ENCODE data around the gene MBTPS1. TPM values are rescaled to one million over a fixed set of nuclear protein-coding genes. Genes with fewer than 3 reads are reported as not detected.
"Not testable (repeated sequence)": the region's sequence is repeated elsewhere in the genome, so short reads cannot be mapped to it uniquely, and the experiment has no call there.

The MBTPS1 gene
- total RNA-seq, 1 experiment from 2014 or later = 66.2 TPM

- no peak for DNase-seq
- Histone ChIP-seq H3K4me3 (no peak overlapping the region), H3K27me3 (no peaks in the 10 kb centered on the region), H3K9me3 (no peaks in the 10 kb centered on the region), H3K36me3 (no peaks in the 10 kb centered on the region)
These were observed 23.0 kb upstream of the MBTPS1 start for GRCh38 chr16:84139628-84140258.

GRCh38 chr16:84138824-84139627, 22.3 kb upstream of the MBTPS1 start:
- H3K4me3 ChIP-seq = no peak overlapping the region
- H3K27me3 ChIP-seq = no peaks in the 10 kb centered on the region
- no peak for DNase-seq
- no peaks in the 10 kb centered on the region for H3K36me3 ChIP-seq
- no peaks in the 10 kb centered on the region for H3K9me3 ChIP-seq

DNA sequence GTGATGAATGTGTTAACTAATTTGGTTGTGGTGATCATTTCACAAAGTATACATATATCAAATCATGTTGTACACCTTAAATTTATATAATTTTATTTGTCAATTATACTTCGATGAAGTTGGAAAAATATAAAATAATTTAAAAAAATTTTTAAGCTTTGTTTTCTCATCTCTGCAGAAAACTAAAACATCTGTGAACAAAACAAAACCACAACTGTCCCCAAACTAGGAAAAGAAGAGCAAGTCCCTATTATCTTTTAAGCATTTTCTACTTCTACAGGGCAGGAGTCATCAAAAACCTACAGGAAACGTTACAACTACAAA, 21.7 kb upstream of the MBTPS1 start:
- Histone ChIP-seq H3K36me3 (no peaks in the 10 kb centered on the region), H3K9me3 (no peaks in the 10 kb centered on the region), H3K27me3 (no peaks in the 10 kb centered on the region), H3K4me3 (no peak overlapping the region)
- DNase-seq = no peak

- H3K9me3 ChIP-seq = no peaks in the 10 kb centered on the region
- no peak overlapping the region for H3K4me3 ChIP-seq
These were observed 21.1 kb upstream of the MBTPS1 start for GRCh38 chr16:84137769-84138357.

DNA sequence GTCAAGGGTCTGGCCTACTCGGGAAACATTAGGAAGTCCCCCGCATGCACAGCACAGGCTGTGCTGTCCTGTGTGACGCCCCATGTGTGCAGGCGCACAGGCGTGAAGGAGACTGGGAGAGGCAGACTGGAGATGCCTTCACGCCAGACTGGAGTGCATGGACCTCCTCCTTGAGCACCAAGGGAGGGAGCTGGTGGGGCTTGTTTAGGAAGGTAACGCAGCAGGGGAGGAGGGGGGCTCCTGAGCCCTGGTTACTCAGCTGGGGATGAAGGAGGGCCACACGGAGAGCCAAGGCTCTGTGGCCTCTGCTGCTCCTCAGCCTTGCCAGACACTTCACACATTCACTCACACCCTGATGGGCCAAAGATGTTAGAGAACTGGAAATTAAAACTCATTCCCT, 20.5 kb upstream of the MBTPS1 start:
- no peak overlapping the region for H3K4me3 ChIP-seq
- no peaks in the 10 kb centered on the region for H3K27me3 ChIP-seq
- no peaks in the 10 kb centered on the region for H3K9me3 ChIP-seq
- DNase-seq = no peak
- no peaks in the 10 kb centered on the region for H3K36me3 ChIP-seq

More at GRCh38 chr16:84137769-84138357, 21.1 kb upstream of the MBTPS1 start:
- Histone ChIP-seq H3K27me3 (no peaks in the 10 kb centered on the region), H3K36me3 (no peaks in the 10 kb centered on the region)
- no peak for DNase-seq

- no peaks in the 10 kb centered on the region for H3K36me3 ChIP-seq
- H3K9me3 ChIP-seq = no peaks in the 10 kb centered on the region
- H3K27me3 ChIP-seq = no peaks in the 10 kb centered on the region
- H3K4me3 ChIP-seq = no peak overlapping the region
- no peak for DNase-seq
These were observed 19.8 kb upstream of the MBTPS1 start for GRCh38 chr16:84136331-84137125.

DNA sequence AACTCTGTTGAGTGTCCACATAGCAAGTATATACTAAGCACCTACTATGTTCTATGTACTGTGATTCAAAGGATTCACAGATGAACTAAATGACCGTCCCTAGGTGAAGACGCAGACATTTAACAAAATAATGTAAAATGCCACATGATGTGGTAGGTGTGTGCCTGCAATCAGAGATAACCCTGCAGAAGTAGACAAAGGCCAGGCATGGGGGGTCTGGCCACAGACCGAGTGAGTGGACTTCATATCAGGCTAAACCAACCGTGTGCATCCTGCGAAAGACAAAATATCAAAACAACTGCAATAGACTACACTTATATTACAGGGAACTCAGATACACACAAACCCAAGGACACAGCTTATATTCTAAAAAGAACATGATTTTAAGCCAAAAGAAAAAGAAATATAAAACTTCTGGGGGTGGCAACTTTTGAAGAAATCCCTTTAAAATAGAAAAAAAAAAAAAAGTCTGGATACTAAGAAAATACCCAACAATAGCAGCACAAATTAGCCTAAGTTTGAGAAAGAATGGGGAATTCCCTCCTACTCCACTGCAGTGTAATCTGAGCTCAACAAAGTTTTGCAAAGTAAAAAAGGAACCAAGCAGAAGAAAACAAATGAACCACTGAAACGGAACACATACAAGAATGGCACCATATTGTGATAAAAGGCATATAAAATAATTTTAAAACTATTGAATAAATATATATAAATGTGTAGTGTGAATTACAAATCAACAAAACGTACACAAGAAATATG, 16.0 kb upstream of the MBTPS1 start:
- Histone ChIP-seq H3K36me3 (no peaks in the 10 kb centered on the region), H3K27me3 (no peaks in the 10 kb centered on the region), H3K4me3 (no peak overlapping the region), H3K9me3 (no peaks in the 10 kb centered on the region)
- DNase-seq = no peak

- Histone ChIP-seq H3K36me3 (no peaks in the 10 kb centered on the region), H3K27me3 (no peaks in the 10 kb centered on the region), H3K9me3 (no peaks in the 10 kb centered on the region), H3K4me3 (no peak overlapping the region)
- no peak for DNase-seq
These were observed 14.4 kb upstream of the MBTPS1 start for GRCh38 chr16:84131117-84131516.

GRCh38 chr16:84124257-84125073, 7.7 kb upstream of the MBTPS1 start:
- Histone ChIP-seq H3K4me3 (no peak overlapping the region), H3K36me3 (no peaks in the 10 kb centered on the region), H3K27me3 (no peaks in the 10 kb centered on the region), H3K9me3 (no peaks in the 10 kb centered on the region)
- no peak for DNase-seq

DNA sequence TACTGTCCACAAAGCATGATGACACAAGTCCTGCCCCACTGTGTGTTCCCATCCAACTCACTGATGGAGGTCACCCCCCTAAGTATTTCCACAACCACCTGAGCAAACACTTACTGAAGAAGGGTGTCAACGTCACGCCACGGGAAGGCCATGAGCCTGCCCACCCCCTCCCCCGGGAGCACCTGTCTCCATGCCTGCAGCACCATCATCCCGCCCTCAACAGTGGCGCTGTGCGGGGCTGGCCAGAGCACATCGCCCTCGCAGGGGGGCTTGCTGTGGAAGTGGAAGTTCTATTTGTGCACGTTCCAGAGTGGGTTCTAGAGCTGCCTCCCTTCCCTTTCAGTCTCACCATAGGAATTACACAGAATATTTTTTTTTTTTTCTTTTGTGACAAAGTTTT, 4.3 kb upstream of the MBTPS1 start:
- no peak for DNase-seq
- H3K27me3 ChIP-seq = no peaks in the 10 kb centered on the region
- no peaks in the 10 kb centered on the region for H3K9me3 ChIP-seq
- H3K4me3 ChIP-seq = no peak overlapping the region
- no peaks in the 10 kb centered on the region for H3K36me3 ChIP-seq

DNA sequence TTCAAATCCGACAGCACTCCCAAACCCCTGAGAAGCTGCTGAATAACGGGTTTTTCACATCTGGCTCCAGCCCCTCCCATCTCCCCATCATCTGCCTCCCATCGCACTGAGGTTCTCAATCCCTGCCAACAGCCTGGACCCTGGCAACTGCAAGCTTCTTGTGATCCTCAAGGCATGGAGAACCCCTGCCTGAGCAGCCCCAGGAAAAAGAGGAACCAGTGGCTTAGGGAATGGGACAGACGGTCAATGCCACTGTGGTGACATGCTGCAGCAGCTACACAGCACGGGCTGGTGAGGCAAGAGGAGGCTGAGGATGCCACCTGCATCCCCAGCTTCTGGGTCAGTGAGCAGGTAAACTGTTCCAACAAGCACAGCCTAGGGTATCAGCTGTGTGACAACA, 3.3 kb upstream of the MBTPS1 start:
- Histone ChIP-seq H3K9me3 (no peaks in the 10 kb centered on the region), H3K27me3 (no peaks in the 10 kb centered on the region), H3K4me3 (no peak overlapping the region), H3K36me3 (no peaks in the 10 kb centered on the region)
- no peak for DNase-seq

DNA sequence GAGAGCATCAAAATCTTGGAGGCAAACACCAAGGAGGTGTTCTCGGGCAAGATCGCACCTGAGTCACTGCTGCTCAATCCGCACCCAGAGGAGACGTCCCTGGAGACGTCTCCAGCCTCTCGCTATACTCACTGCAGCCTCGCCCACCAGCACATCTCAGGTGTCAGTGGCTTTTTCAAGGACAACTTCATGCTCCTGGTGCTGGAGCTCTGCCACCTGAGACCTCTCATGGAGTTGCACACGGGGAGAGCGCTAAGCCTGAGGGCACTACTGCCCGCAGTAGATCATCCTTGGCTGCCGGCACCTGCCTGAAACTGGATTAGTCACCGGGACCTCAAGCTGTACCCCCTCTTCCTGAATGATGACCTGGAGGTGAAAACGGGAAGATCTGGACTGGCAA, 2.6 kb upstream of the MBTPS1 start:
- Histone ChIP-seq H3K4me3 (no peak overlapping the region), H3K9me3 (no peaks in the 10 kb centered on the region), H3K36me3 (no peaks in the 10 kb centered on the region), H3K27me3 (no peaks in the 10 kb centered on the region)
- no peak for DNase-seq

GRCh38 chr16:84118315-84118714, 1.6 kb upstream of the MBTPS1 start:
- H3K9me3 ChIP-seq, H3K36me3 ChIP-seq, H3K27me3 ChIP-seq, DNase-seq, H3K4me3 ChIP-seq: not testable (repeated sequence)

GRCh38 chr16:84117494-84117843, 727 bp upstream of the MBTPS1 start:
- Histone ChIP-seq H3K4me3 (peak overlapping the region; percentile 80), H3K27me3 (no peaks in the 10 kb centered on the region), H3K9me3 (no peaks in the 10 kb centered on the region), H3K36me3 (no peaks in the 10 kb centered on the region)
- no peak for DNase-seq

DNA sequence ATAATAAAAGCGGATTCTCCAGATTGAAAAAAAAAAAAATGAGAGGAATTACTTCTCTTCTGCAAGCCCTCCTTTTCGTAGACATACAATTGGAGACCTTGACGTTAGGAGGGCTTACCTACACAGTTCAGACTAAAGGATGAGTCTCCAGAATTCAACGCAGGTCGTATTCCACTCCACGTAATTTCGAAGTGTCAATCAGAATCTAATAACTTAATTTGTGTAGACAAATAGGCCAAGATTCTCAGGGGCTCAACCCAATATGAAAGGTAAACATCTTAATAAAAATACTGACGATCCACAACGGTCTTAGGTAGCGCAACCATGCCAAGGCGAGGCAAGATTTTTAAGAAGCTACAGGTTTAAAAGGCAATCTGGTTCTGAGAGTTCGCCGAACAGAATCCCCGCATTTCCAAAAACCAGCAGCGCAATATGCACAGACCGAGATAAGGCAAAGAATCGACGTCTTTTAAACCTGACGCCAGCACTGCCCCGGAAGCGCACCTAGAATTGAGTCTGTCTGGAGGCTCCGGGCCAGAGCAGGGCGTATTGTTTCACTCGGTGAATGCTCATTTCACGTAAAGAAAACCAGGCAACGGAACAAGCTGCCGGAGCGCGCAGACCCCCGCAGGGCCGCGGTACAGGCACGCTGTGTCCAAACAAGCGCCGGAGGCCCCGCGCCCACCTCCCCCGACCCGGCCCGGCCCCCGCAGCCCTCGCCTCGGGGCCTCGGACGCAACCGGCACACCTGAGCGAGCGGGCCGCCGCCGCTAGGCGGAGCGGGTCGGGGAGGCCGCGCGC, 623 bp downstream of the MBTPS1 start:
- Histone ChIP-seq H3K9me3 (no peaks in the 10 kb centered on the region), H3K27me3 (no peaks in the 10 kb centered on the region), H3K36me3 (no peaks in the 10 kb centered on the region), H3K4me3 (peak overlapping the region; percentile 80)
- no peak for DNase-seq

All from MG63 (cell line).